Ishikawa (cell line): ENCODE results near the gene TGM1.

Source experiments
- CEBPB ChIP-seq: IDR thresholded peaks from 2 replicates; pipeline ENCODE4 v1.6.1; 2012
- CREB1 ChIP-seq: IDR thresholded peaks from 2 replicates; pipeline ENCODE4 v1.6.1; 2012; ENCODE audit warnings: low read depth
- EGR1 ChIP-seq: IDR thresholded peaks from 2 replicates; pipeline ENCODE4 v1.6.1; 2012
- EP300 ChIP-seq: IDR thresholded peaks from 2 replicates; pipeline ENCODE4 v1.6.1; 2012; ENCODE audit warnings: borderline replicate concordance
- FOXM1 ChIP-seq: IDR thresholded peaks from 2 replicates; pipeline ENCODE4 v1.6.1; 2012; ENCODE audit warnings: low read depth, borderline replicate concordance
- MAX ChIP-seq: IDR thresholded peaks from 2 replicates; pipeline ENCODE4 v1.6.1; 2012
- NFIC ChIP-seq: IDR thresholded peaks from 2 replicates; pipeline ENCODE4 v1.6.1; 2012
- RAD21 ChIP-seq: IDR thresholded peaks from 2 replicates; pipeline ENCODE4 v1.6.1; 2012; ENCODE audit warnings: low read depth
- REST ChIP-seq: IDR thresholded peaks from 2 replicates; pipeline ENCODE4 v1.6.1; 2012; ENCODE audit warnings: low read depth, mild to moderate bottlenecking
- TAF1 ChIP-seq: IDR thresholded peaks from 2 replicates; pipeline ENCODE4 v1.6.1; 2012; ENCODE audit warnings: low read depth, mild to moderate bottlenecking
- TCF12 ChIP-seq: IDR thresholded peaks from 2 replicates; pipeline ENCODE4 v1.6.1; 2012; ENCODE audit warnings: low read depth
- TEAD4 ChIP-seq: IDR thresholded peaks from 2 replicates; pipeline ENCODE4 v1.6.1; 2012
- USF1 ChIP-seq: IDR thresholded peaks from 2 replicates; pipeline ENCODE4 v1.6.1; 2012
- YY1 ChIP-seq: IDR thresholded peaks from 2 replicates; pipeline ENCODE4 v1.6.1; 2012; ENCODE audit warnings: low read depth
- ZBTB7A ChIP-seq: IDR thresholded peaks from 2 replicates; pipeline ENCODE4 v1.6.1; 2012; ENCODE audit warnings: low read depth

Gene TGM1

GRCh38 chr14:24286996-24287395 lies 24.0 kb upstream of the TGM1 start:
- no peak for TF ChIP-seq FOXM1
- no peak for TF ChIP-seq TEAD4
- no peak for TF ChIP-seq REST
- TF ChIP-seq EP300, result no peak
- TF ChIP-seq NFIC, result no peak
- TF ChIP-seq MAX, result no peak
- no peak for TF ChIP-seq EGR1
- TF ChIP-seq YY1, result no peak

GRCh38 chr14:24285351-24285750 lies 22.4 kb upstream of the TGM1 start:
- TF ChIP-seq CEBPB (no peak), ZBTB7A (no peak), FOXM1 (no peak), TAF1 (no peak), EP300 (no peak), TCF12 (no peak), REST (no peak), USF1 (no peak), RAD21 (no peak), NFIC (no peak)

GRCh38 chr14:24284501-24285035 lies 21.6 kb upstream of the TGM1 start:
- TF ChIP-seq TCF12 (no peak), CREB1 (no peak), YY1 (no peak), NFIC (no peak), ZBTB7A (no peak), TAF1 (no peak)

- no peak for TF ChIP-seq CREB1
- no peak for TF ChIP-seq USF1
- TF ChIP-seq TEAD4, result no peak
- no peak for TF ChIP-seq TCF12
- TF ChIP-seq FOXM1, result no peak
- no peak for TF ChIP-seq ZBTB7A
- no peak for TF ChIP-seq EP300
- TF ChIP-seq EGR1, result no peak
- no peak for TF ChIP-seq CEBPB
- TF ChIP-seq TAF1, result no peak
- no peak for TF ChIP-seq YY1
- TF ChIP-seq REST, result no peak
- TF ChIP-seq NFIC, result no peak
- no peak for TF ChIP-seq RAD21
- TF ChIP-seq MAX, result no peak
Measured at GRCh38 chr14:24283796-24284460, 21.0 kb upstream of the TGM1 start.

GRCh38 chr14:24282736-24283135 lies 19.8 kb upstream of the TGM1 start:
- TF ChIP-seq TAF1, result no peak
- TF ChIP-seq TEAD4, result no peak
- TF ChIP-seq EP300, result no peak
